Left colon (tissue), 2 donors: Measurements from ENCODE around the gene TLR3. TPM values are rescaled to one million over a fixed set of nuclear protein-coding genes. Genes with fewer than 3 reads are reported as not detected.
A peak's percentile ranks its signal among the peaks of the same experiment; 100 is the strongest.
"Not testable (repeated sequence)": the region's sequence is repeated elsewhere in the genome, so short reads cannot be mapped to it uniquely, and the experiment has no call there.

Experiments used
- ATAC-seq: fragments of 200-7000 bp; cut with Tn5 transposase; one replicate; pipeline ENCODE4 v1.9.1; 2020; ENCODE audit warnings: mild to moderate bottlenecking, moderate library complexity
- DNase-seq, 2 donors: peaks; one replicate each; pipeline ENCODE4 v3.0.0-alpha.2; 2020
- intact Hi-C, 2 donors: fragments of 100-400 bp; cut with DNase I in 1 of 2; cut with micrococcal nuclease in 1 of 2; formaldehyde crosslinking; loops; one replicate each; pipeline versions ENCODE4 v1.11.2 to v1.14.0; 2022; cut with DNase I, micrococcal nuclease
- total RNA-seq, 2 donors: library from RNA; stranded (reverse); fragmentation: NEBNext Ultra II Directional; extraction: Animal tissue kit (Norgen Biotek cat#: 25700); gene quantifications; one replicate each; pipeline ENCODE4 v1.2.1, GENCODE V29; 2021
- donor health status: DM: no; HTN: no; CAD: no.
- donor health status: DM: yes; HTN: yes; CAD: no.

The TLR3 gene
- total RNA-seq, 2 donors from 2014 or later = 29.0 to 30.4 TPM

- ATAC-seq (peak; percentile 70), DNase-seq (no peak)
- intact Hi-C loops = loop anchor here in 1 of 2 donors (5.0 kb wide), 1 partner anchor 401 kb away; no protein-coding TSS in a partner anchor
These were observed 31.0 kb upstream of the TLR3 start for GRCh38 chr4:186037692-186038658.

GRCh38 chr4:186039697-186040096 lies 29.3 kb upstream of the TLR3 start:
- intact Hi-C loops = loop anchor here in 1 of 2 donors (5.0 kb wide), 1 partner anchor 402 kb away; no protein-coding TSS in a partner anchor
- ATAC-seq (no peak), DNase-seq (no peak)

DNA sequence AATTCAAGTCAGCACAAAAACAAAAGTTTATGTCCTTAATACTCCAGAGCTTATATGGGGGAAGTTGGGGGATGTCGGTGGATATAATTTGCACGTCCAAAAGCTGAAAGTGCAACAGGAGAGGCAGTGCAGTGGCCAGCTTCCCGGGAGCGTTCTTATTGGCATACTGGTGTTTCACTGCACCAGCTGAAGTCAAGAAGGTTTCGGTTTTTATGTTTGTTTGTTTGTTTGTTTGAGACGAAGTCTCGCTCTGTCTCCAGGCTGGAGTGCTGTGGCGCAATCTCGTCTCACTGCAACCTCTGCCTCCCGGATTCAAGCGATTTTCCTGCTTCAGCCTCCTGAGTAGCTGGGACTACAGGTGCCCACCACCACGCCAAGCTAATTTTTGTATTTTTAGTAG lies 28.6 kb upstream of the TLR3 start:
- ATAC-seq = no peak
- intact Hi-C loops = no loop called here
- no peak for DNase-seq

- ATAC-seq, DNase-seq, intact Hi-C loops: not testable (repeated sequence)
These were observed 21.5 kb upstream of the TLR3 start for GRCh38 chr4:186047501-186047900.

GRCh38 chr4:186050135-186050534 lies 18.8 kb upstream of the TLR3 start:
- ATAC-seq, intact Hi-C loops, DNase-seq: not testable (repeated sequence)

GRCh38 chr4:186051096-186051495 lies 17.9 kb upstream of the TLR3 start:
- ATAC-seq (no peak), DNase-seq (no peak)
- intact Hi-C loops = no loop called here

DNA sequence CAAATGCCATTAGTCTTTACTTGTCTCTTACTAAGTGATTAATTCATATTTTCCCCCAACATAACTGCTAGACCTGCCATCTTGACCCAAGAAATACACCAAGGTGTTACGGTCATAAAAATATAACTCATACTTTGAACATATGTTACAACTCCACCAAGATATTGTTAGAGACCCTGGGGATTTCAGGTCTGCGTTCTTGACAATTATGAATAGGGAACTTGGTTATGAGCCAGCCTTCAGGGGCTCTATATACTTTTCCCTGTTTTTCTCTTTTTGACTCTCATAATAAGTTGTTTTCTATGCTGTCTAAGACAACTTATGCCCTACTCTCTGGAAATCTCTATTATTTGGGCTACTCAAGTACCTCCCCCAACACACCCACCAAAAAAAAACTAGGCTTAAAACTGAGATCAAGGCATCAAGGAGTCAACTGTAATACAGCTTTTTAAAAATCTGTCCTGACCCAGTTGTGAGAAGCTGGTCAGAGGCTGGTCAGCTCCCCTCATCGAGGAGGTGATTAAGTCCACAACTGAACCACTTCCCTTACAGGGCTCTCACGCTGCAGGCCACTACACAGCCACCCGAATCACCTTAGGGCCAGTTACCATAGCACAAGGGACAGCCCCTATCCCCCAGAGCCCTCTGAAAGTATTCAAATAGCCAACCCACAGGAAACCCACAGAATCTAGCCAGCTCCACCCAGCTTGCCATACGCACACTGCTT lies 10.5 kb upstream of the TLR3 start:
- intact Hi-C loops = no loop called here
- ATAC-seq (no peak), DNase-seq (no peak)

DNA sequence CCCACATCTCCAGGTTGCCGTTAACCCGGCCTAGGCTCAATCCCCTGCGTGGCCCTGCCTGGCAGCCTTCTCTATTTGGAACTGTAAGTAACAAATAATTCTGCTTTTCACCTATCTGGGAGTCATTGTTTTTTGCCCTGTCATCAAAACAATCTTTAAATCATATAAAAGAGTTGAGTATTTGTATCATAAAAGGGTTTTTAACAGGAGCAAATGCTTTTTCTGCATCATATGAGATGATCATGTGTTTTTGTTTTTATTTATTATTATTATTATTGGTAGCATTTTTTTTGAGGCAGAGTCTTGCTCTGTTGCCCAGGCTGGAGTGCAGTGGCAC lies 10.0 kb upstream of the TLR3 start:
- no peak for DNase-seq
- intact Hi-C loops = no loop called here
- no peak for ATAC-seq

DNA sequence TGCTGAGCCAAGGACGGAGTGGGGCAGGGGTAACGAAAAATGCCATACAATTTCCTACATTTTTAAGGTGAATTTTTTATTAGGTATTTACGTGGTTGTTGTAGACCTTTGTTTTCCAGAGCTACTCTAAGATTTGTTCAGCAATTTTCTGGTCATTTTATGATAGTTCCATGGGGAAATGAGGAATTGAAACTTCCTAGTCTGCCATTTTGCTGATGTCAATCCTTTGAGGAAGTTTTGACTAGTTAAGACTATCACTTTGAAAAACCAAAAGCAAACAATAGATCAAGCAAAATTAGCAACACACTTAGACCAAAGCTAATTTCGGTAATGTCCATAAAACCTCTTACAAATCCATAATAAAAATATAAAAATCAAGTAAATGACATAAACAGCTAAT lies 7.0 kb upstream of the TLR3 start:
- DNase-seq = no peak
- intact Hi-C loops = no loop called here
- ATAC-seq = no peak

- ATAC-seq = peak; percentile 91
- intact Hi-C loops = loop anchor here in 1 of 2 donors (5.0 kb wide), 1 partner anchor 69 kb away; no protein-coding TSS in a partner anchor
- DNase-seq = peak; percentile 75 to 82
These were observed 1.1 kb upstream of the TLR3 start for GRCh38 chr4:186067757-186068385.

- ATAC-seq = peak; percentile 68
- intact Hi-C loops = loop anchor here in 1 of 2 donors (5.0 kb wide), 1 partner anchor 68 kb away; no protein-coding TSS in a partner anchor
These were observed 773 bp downstream of the TLR3 start for GRCh38 chr4:186069729-186070128.

GRCh38 chr4:186072516-186072915 lies 3.6 kb downstream of the TLR3 start:
- ATAC-seq (no peak), DNase-seq (no peak)
- intact Hi-C loops = no loop called here

More at GRCh38 chr4:186069729-186070128, 773 bp downstream of the TLR3 start:
- DNase-seq = no peak

DNA sequence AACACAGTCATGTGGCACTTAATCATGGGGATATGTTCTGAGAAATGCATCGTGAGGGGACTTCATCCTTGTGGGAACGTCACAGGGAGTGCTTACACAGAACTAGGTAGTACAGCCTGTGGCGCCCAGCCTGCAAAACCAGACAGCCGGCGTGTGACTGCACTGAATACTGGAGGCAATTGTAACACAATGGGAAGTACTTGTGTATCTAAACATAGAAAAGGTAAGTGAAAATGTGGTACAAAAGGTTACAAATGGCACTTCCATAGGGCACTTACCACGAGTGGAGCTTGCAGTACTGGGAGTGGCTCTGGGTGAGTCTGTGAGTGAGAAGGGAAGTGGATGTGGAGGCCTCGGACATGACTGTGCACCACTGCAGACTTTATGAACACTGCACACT lies 5.2 kb downstream of the TLR3 start:
- DNase-seq (no peak), ATAC-seq (peak; percentile 46)
- intact Hi-C loops = no loop called here

GRCh38 chr4:186078981-186079638 lies 10.2 kb downstream of the TLR3 start:
- intact Hi-C loops = no loop called here
- DNase-seq (no peak), ATAC-seq (no peak)

- DNase-seq (no peak), ATAC-seq (no peak)
- intact Hi-C loops = no loop called here
These were observed 10.7 kb downstream of the TLR3 start for GRCh38 chr4:186079694-186080093.

DNA sequence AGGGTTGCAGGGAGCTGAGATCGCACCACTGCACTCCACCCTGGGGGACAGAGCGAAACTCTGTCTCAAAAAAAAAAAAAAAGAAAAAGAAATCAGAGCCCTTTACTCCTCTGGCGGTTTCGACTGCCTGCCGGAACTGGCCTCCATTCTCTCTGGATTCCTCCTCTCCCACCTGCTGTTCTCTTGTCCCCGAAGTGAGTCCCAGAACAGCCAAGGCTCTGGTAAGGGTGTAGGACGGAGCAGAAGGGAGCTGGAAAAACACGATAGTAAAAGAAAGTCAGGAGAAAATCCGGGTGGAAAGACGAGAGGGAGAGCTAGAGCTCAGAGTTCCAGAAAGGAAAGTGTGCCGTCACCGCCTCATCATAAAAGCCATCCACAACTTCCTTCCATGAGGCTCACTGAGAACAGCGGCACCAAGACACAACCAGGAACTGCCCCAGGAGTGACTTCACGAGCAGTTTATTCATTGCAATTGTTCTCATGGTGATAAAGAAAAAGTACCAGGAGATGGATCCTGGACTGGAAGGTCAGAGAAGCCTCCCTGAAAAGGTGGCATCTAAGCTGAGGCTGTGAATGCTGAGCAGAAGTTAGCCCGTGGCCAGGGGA lies 12.3 kb downstream of the TLR3 start:
- peak; percentile 99 for ATAC-seq
- intact Hi-C loops = no loop called here
- DNase-seq = peak in 1 of 2 donors; percentile 48

- intact Hi-C loops = no loop called here
- ATAC-seq (no peak), DNase-seq (no peak)
These were observed 13.3 kb downstream of the TLR3 start for GRCh38 chr4:186082221-186082620.

DNA sequence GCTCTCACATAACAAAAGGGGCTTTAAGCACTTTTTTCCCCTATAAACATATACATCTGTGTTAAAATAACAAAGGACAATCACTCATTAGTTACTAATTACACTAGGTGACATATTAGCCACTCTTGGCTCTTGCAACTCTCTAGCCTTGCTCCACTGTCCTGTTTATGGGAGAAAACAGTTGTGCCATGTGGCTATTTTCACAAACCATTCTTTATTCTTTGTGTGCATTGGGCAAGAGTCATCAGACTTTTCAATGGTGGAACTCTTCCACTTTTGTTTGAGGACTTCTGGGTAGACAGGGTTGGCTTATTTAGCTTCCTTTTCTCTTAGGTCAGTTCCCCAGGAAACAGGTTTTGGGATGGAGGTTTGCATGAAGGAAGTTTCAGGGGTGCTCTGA lies 19.6 kb downstream of the TLR3 start:
- ATAC-seq = no peak

More for the DNA sequence above, 19.6 kb downstream of the TLR3 start:
- intact Hi-C loops = no loop called here
- no peak for DNase-seq
